C4-2B (cell line): ENCODE data around the gene HECW1.

Experiments
- CTCF ChIP-seq: fragments of 450-650 bp; conservative IDR thresholded peaks from 2 replicates; pipeline ENCODE4 v1.5.1; 2017; ENCODE audit warnings: mild to moderate bottlenecking
- ZFX ChIP-seq: fragments of 450-650 bp; IDR thresholded peaks from 2 replicates; pipeline ENCODE4 v1.6.1; 2017

- TF ChIP-seq CTCF (no peak), ZFX (no peak)
Observed at GRCh38 chr7:43536773-43537172, 424.3 kb downstream of the HECW1 start.
